ENCODE results near the gene UBASH3B.

UBASH3B gene

GRCh38 chr11:122755409-122755808 is 99.9 kb downstream of the UBASH3B start:
- DNase-seq (ENCODE audit: low spot score), result no peak

DNA sequence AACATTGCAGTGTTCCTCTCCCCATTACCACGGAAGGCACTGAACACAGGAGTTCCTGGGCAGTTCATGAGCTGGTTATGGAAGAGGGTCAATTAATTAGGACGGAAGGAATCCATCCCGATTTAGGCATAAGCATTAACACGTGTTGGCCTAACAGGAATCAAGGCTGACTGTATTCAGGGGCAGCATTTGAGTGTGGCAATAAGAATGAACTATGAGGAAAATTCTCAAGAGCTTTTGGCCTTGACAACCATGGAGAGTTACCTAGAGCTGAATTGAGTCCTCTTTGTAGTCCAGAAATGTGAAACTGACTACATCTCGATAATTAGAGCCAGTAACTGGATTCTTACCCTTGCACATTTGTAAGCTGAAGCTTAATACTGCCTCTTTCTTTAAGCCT is 100.4 kb downstream of the UBASH3B start:
- no peak for DNase-seq (ENCODE audit: low spot score)

GRCh38 chr11:122756417-122756816 is 100.9 kb downstream of the UBASH3B start:
- no peak for DNase-seq (ENCODE audit: low spot score)

GRCh38 chr11:122757201-122757600 is 101.7 kb downstream of the UBASH3B start:
- DNase-seq (ENCODE audit: low spot score), result no peak

DNA sequence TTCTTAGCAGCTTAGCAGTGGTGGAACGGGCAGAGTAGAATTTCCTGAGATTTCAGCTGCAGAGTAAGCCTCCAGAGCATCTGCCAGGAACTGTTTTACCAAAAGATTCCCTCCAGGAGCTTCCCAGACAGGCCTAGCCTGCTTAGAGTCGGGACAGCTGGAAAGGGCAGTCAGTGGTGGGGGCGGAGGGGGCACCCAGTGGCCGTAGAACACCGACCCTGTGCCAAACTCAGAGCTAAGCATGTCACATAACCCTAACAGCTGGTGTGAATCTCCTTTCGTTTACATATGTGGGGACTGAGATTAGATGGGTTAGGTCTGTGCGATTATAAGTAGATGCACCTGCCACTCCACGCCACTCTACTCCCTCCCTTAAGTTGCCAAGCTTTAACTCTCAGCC is 102.8 kb downstream of the UBASH3B start:
- no peak for DNase-seq (ENCODE audit: low spot score)

GRCh38 chr11:122758974-122759373 is 103.5 kb downstream of the UBASH3B start:
- peak; percentile 64 for DNase-seq (ENCODE audit: low spot score)

- no peak for DNase-seq (ENCODE audit: low spot score)
These were observed 107.6 kb downstream of the UBASH3B start for GRCh38 chr11:122763108-122763507.

GRCh38 chr11:122764371-122765090 is 109.0 kb downstream of the UBASH3B start:
- peak; percentile 89 for DNase-seq (ENCODE audit: low spot score)

- DNase-seq (ENCODE audit: low spot score), result no peak
These were observed 110.1 kb downstream of the UBASH3B start for GRCh38 chr11:122765487-122766131.

DNA sequence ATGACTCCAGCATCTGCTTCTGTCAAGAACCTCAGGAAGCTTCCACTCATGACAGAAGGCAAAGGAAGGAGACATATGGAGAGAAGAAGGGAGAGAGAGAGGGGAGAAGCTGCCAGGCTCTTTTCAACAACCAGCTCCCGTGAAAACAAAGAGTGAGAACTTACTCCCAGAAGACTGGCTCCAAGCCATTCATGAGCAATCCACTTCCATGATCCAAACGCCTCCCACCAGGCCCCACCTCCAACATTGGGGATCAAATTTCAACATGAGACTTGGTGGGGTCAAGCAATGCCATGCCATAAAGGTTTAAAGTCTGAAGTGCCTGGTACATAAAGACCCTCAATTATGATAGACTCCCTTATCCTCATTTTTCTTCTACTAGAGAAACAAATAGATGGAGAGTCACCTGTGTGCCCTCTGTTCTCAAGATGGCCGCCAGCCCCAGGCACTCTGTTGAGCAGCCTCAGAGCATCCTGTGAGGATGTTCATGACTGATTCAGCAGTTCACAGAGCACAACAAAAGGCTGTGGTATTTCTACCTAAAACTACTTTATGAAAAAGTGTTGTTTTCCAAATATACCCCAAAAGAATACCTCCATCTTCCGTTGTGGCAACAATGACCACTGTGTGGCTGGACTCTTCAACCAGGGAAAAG is 113.7 kb downstream of the UBASH3B start:
- no peak for DNase-seq (ENCODE audit: low spot score)

DNA sequence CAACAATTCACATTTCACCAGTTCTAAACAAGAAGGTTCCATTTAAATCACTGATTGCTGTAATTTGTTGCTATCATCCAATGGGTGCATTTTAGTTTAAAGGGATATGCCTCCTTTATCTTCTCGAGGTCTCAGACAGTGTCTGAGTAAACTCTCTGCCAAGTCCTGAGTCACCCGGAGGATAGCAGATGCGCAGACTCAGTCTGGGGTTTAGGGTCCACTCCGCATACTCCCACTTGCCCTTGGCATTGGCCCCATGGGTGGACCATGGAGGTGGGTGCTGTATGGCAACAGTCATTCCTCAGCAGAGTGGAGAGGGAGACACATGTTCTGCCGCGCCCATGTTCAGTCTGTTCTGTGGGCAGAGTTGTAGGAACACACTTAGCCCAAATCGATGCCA is 117.4 kb downstream of the UBASH3B start:
- DNase-seq (ENCODE audit: low spot score), result no peak

- no peak for DNase-seq (ENCODE audit: low spot score)
These were observed 118.3 kb downstream of the UBASH3B start for GRCh38 chr11:122773781-122774266.

- DNase-seq (ENCODE audit: low spot score), result no peak
These were observed 120.3 kb downstream of the UBASH3B start for GRCh38 chr11:122775675-122776271.

GRCh38 chr11:122776546-122776945 is 121.0 kb downstream of the UBASH3B start:
- DNase-seq (ENCODE audit: low spot score), result no peak

- DNase-seq (ENCODE audit: low spot score), result no peak
These were observed 121.8 kb downstream of the UBASH3B start for GRCh38 chr11:122777343-122777742.

DNA sequence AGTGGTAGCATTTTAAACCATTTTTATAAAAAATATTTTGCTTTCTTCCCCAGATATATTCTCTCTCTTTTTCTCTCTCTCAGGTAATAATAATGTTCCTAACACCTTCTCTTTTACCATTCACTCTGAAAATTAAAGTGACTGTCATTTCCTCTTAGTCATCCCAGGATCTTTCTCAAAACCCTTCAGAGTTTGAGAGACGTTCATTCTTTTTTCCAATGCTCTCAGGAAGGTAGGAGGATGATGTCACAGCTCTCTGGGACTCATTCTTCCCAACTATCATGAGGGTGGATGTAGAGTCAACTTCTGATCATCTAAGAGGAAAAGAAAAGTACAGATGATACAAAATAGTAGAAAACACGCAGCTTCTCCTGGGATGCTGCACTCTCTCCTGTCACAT is 122.6 kb downstream of the UBASH3B start:
- no peak for DNase-seq (ENCODE audit: low spot score)

- no peak for DNase-seq (ENCODE audit: low spot score)
These were observed 123.6 kb downstream of the UBASH3B start for GRCh38 chr11:122779047-122779629.

DNA sequence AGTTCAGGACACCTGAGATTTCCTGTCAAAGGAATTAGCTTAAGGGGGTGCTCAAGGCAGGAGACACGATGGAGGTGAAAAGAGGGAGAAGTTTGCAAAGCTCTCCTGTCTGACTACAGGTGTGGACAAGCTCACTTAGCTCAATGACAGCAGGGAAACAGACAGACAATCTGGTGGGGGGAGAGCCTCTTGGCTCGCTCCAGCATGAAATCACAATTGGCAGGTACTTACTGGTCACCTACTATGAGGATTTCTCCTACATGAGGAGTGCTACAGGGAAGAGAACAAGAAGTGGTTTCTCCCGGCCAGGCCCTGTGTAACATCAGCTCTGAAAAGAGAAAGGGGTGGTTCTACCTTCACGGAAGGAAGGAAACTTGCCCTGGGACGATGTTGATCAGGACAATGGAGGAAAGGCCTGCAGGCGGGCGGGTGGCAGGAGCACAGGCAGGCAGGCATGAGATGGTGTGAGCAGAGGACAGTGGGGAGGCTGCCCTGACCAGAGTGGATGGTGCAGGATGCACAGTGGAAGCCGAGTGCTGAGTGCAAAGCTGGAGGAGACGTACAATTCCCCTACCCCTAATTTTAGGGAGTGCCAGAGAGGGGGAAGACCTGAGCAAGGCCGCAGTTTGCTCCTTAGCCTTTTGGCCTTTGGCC is 124.9 kb downstream of the UBASH3B start:
- DNase-seq (ENCODE audit: low spot score), result peak; percentile 92

DNA sequence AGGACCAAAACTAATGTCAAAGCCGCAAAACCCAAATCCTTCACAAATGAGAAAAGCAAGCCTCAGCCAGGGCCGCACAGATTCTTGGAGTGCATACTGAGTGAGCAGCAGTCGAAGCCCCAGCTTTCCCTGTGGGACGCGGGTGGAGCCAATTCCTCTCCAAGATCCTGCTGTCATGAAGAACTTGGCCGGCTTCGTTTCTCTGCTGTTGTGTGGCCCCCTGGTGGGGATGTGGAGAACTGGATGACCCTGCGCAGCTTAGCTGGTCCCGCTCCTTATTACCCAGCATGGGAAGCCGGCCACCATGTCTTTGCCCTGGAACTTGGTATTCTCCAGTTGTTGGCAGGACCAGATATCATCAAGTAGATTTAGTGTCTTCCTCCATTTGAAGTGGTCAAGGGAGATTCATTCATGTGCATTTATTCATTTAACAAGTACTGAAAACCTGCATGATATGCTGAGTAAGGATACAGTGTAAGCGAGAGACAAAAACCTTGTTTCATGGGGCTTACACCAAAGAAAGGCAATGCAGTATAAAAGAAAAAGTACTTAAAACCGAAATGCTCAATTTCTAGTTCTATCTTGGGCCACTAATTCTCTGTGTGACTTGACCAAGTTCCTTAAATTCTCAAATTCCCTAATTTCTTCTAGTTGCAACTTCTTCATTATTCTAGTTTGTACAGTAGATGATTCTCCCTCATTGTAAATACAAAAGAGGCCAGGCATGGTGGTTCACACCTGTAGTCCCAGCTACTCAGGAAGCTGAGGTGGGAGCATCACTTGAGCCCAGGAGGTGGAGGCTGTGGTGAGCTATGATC is 126.1 kb downstream of the UBASH3B start:
- peak; percentile 83 for DNase-seq (ENCODE audit: low spot score)

- no peak for DNase-seq (ENCODE audit: low spot score)
These were observed 126.7 kb downstream of the UBASH3B start for GRCh38 chr11:122782222-122782621.
